GM12878 (cell line): Measurements from ENCODE around the gene SMU1. TPM values are rescaled to one million over a fixed set of nuclear protein-coding genes. Genes with fewer than 3 reads are reported as not detected.

Experiments used
- ATAC-seq: fragments of 200-7000 bp; cut with Tn5 transposase; 3 replicates; pipeline ENCODE4 v1.9.1; 2020; ENCODE audit warnings: mild to moderate bottlenecking, moderate library complexity
- BruUV-seq: library from RNA; stranded (reverse); fragments of 400-500 nt; replicated peaks from 2 replicates; lab custom pipeline; 2021; lab: Mats Ljungman, UMichigan
- CTCF ChIA-PET: fragments of 300-600 bp; sonication (Branson Sonifier 250); formaldehyde crosslinking; extraction: SDS; loops from one replicate; lab custom pipeline; 2021; ENCODE audit warnings: inconsistent platforms; lab: Yijun Ruan, JAX
- POLR2A ChIA-PET: fragments of 350-600 bp; formaldehyde crosslinking; extraction: SDS; loops from one replicate; lab custom pipeline; 2021; ENCODE audit warnings: inconsistent platforms; lab: Charles Lee
- RAD21 ChIA-PET: fragments of 300-600 bp; sonication (Branson Sonifier 250); formaldehyde crosslinking; loops from one replicate; lab custom pipeline; 2023; ENCODE audit warnings: antibody characterized with exemption; ENCODE audit not compliant: unreplicated experiment; lab: Charles Lee
- SMC1A ChIA-PET: fragments of 300-600 bp; sonication (Branson Sonifier 250); formaldehyde crosslinking; loops from one replicate; lab custom pipeline; 2023; ENCODE audit not compliant: unreplicated experiment, uncharacterized antibody; lab: Charles Lee
- DNase-seq: peaks from one replicate; pipeline ENCODE4 v3.0.0-alpha.2; 2011; ENCODE audit warnings: low read depth, low spot score
- FAIRE-seq: peaks from 3 replicates; lab custom pipeline; 2011; peaks lifted over from hg19 to GRCh38; lab: Jason Lieb, UNC
- H2AFZ ChIP-seq: 2 replicates; pipeline ENCODE4 v1.6.0; 2011; ENCODE audit warnings: low read depth, low read length, control low read depth; ENCODE audit not compliant: control insufficient read depth
- H3K27ac ChIP-seq: 2 replicates; pipeline ENCODE4 v1.5.1; 2011; ENCODE audit warnings: control low read depth; ENCODE audit not compliant: control insufficient read depth, insufficient read depth
- H3K27me3 ChIP-seq, 2 experiments: replicated peaks in 1 of 2; 2 replicates each; pipeline versions ENCODE4 v1.6.0 to v1.6.1; 2011; ENCODE audit warnings: low read length in 1 of 2; ENCODE audit not compliant: control insufficient read depth in 2 of 2, insufficient read depth in 2 of 2
- H3K36me3 ChIP-seq, 2 experiments: 2 replicates each; pipeline ENCODE4 v1.5.1; 2011; ENCODE audit warnings: low read length in 1 of 2; ENCODE audit not compliant: control insufficient read depth in 2 of 2, insufficient read depth in 2 of 2
- H3K4me1 ChIP-seq: 2 replicates; pipeline ENCODE4 v1.6.1; 2011; ENCODE audit warnings: mild to moderate bottlenecking, low read length, moderate library complexity, mixed read lengths; ENCODE audit not compliant: control insufficient read depth, insufficient read depth
- H3K4me2 ChIP-seq: 2 replicates; pipeline ENCODE4 v1.6.0; 2011; ENCODE audit warnings: control low read depth; ENCODE audit not compliant: control insufficient read depth, insufficient read depth
- H3K4me3 ChIP-seq: fragments of 200-600 bp; sonication (generic); 2 replicates; pipeline ENCODE4 v1.5.1; 2016
- H3K79me2 ChIP-seq: 2 replicates; pipeline ENCODE4 v1.6.0; 2011; ENCODE audit warnings: low read length; ENCODE audit not compliant: control insufficient read depth, insufficient read depth
- H3K9ac ChIP-seq: 2 replicates; pipeline ENCODE4 v1.8.0; 2011; ENCODE audit warnings: low read length, control low read depth, mixed read lengths; ENCODE audit not compliant: control insufficient read depth, insufficient read depth
- H3K9me3 ChIP-seq: replicated peaks from 3 replicates; pipeline ENCODE4 v1.5.1; 2011; ENCODE audit warnings: mild to moderate bottlenecking, low read length; ENCODE audit not compliant: control insufficient read depth, insufficient read depth
- H4K20me1 ChIP-seq: 2 replicates; pipeline ENCODE4 v1.6.0; 2011; ENCODE audit not compliant: control insufficient read depth, insufficient read depth
- CUX1 ChIP-seq: IDR thresholded peaks from 2 replicates; pipeline ENCODE4 v1.6.1; 2012; ENCODE audit warnings: improper control_type of control experiment, low read depth, low read length; ENCODE audit not compliant: insufficient replicate concordance
- HDGF ChIP-seq: fragments of 450-650 bp; IDR thresholded peaks from 2 replicates; pipeline ENCODE4 v1.6.1; 2016; ENCODE audit warnings: antibody characterized with exemption
- NFIC ChIP-seq: IDR thresholded peaks from 2 replicates; pipeline ENCODE4 v1.6.1; 2012; ENCODE audit warnings: low read depth, mild to moderate bottlenecking, inconsistent platforms, low read length, moderate library complexity
- PAX8 ChIP-seq: fragments of 450-650 bp; IDR thresholded peaks from 2 replicates; pipeline ENCODE4 v1.6.1; 2017; ENCODE audit warnings: mild to moderate bottlenecking, moderate library complexity
- SMAD5 ChIP-seq: IDR thresholded peaks from 2 replicates; pipeline ENCODE4 v1.6.1; 2016; ENCODE audit warnings: antibody characterized with exemption, low read depth
- ZSCAN29 ChIP-seq: fragments of 450-650 bp; IDR thresholded peaks from 2 replicates; pipeline ENCODE4 v1.6.1; 2017; ENCODE audit warnings: mild to moderate bottlenecking, moderate library complexity
- WGBS: methylation state at CpG from one replicate; pipeline ENCODE4 v1.1.6; 2016; ENCODE audit warnings: low lambda C conversion rate; ENCODE audit not compliant: insufficient replicate concordance, insufficient coverage; ENCODE audit errors: missing lambda C conversion rate; 5-methylcytosine and 5-hydroxymethylcytosine counted together
- in situ Hi-C: fragments of 300-500 bp; cut with MboI; formaldehyde crosslinking; loops from 9 replicates; pipeline ENCODE4 v1.14.3; 2018; ENCODE audit warnings: mixed read lengths
- intact Hi-C: fragments of 100-400 bp; cut with micrococcal nuclease; formaldehyde crosslinking; loops from one replicate; pipeline ENCODE4 v1.14.2; 2022; ENCODE audit not compliant: unreplicated experiment
- polyA plus RNA-seq, 11 experiments: library from polyadenylated mRNA; depleted of rRNA in 4 of 11; unstranded in 6 of 11; stranded (reverse) in 5 of 11; fragments of >200 nt; fragmentation: Nextera tagmentation in 4 of 11; fragmentation: Illumina TruSeq in 1 of 11; extraction: Ambion mirVana in 4 of 11; extraction: Trizol in 1 of 11; gene quantifications; 1 replicate in 1 of 11; 2 replicates in 10 of 11; pipeline versions ENCODE4 v1.2.1 to v1.2.3, GENCODE V29; 2011 to 2016; ENCODE audit warnings: inconsistent platforms in 2 of 11, missing spikeins in 2 of 11, low read depth in 1 of 11
- total RNA-seq, 4 experiments: library from RNA; depleted of rRNA in 3 of 4; stranded (reverse); fragments of >200 nt in 3 of 4; fragmentation: Illumina TruSeq in 1 of 4; extraction: Trizol in 1 of 4; gene quantifications; 2 replicates each; pipeline versions ENCODE4 v1.2.1 to v1.2.3, GENCODE V29; 2013 to 2021

Gene SMU1
- total and polyA plus RNA-seq, 10 of the 15 experiments (the other 5 are each of a cell fraction or from before 2014, with no cell fraction given) = 18.5 to 34.6 (median 20.9) TPM

- TF ChIP-seq CUX1 (no peak), HDGF (no peak), ZSCAN29 (no peak), NFIC (no peak)
- TF ChIP-seq, all 136 proteins: peak for 0
These were observed 34.0 kb downstream of the SMU1 start (continued) for GRCh38 chr9:33042473-33042872.

- Histone ChIP-seq H2AFZ (no peak overlapping the region), H3K4me3 (no peak overlapping the region), H3K79me2 (no peaks in the 10 kb centered on the region), H3K9me3 (no peaks in the 10 kb centered on the region), H3K4me2 (no peak overlapping the region), H3K36me3 (peaks cover 3 to 17% of the 10 kb centered on the region in 2 experiments), H4K20me1 (no peaks in the 10 kb centered on the region), H3K27ac (no peak overlapping the region), H3K27me3 (no peaks in the 10 kb centered on the region), H3K9ac (no peak overlapping the region), H3K4me1 (peaks cover 6% of the 10 kb centered on the region)
- SMC1A ChIA-PET = interaction anchor here (0.8 to 4.0 kb wide), 3 partner anchors 13 to 37 kb away, joined by 3 to 10 read pairs (median 7); no protein-coding TSS in a partner anchor
- ATAC-seq (no peak), DNase-seq (no peak), FAIRE-seq (no peak)
- in situ Hi-C loops = no loop called here
- CTCF ChIA-PET = interaction anchor here (1.2 kb wide), 1 partner anchor 15 kb away, joined by 4 read pairs; no protein-coding TSS in a partner anchor
- 88% methylated on average over 10 of the region's 10 CpGs for WGBS
- POLR2A ChIA-PET = interaction anchor here (1.0 to 5.3 kb wide), 2 partner anchors 13 to 14 kb away, joined by 3 to 39 read pairs; partner anchors contain the start of gene DNAJA1
- TF ChIP-seq PAX8 (no peak), SMAD5 (peak; percentile 10; the same call in 1 of the 2 replicates)
- BruUV-seq = no TSS peak
- RAD21 ChIA-PET = interaction anchor here (0.6 kb wide), 1 partner anchor 239 kb away, joined by 3 read pairs; no protein-coding TSS in a partner anchor
- intact Hi-C loops = no loop called here
These were observed 34.9 kb downstream of the SMU1 start for GRCh38 chr9:33041432-33042188.
